GM18520 (cell line): ENCODE results near the gene CLDN10.
"Not testable (repeated sequence)": the region's sequence is repeated elsewhere in the genome, so short reads cannot be mapped to it uniquely, and the experiment has no call there.

ENCODE experiments used
- ATAC-seq: cut with Tn5 transposase; IDR thresholded peaks from one replicate; pipeline ENCODE4 v1.9.1; 2021; ENCODE audit not compliant: unreplicated experiment

The CLDN10 gene

GRCh38 chr13:95541308-95541707, 11.2 kb upstream of the CLDN10 start:
- no peak for ATAC-seq

DNA sequence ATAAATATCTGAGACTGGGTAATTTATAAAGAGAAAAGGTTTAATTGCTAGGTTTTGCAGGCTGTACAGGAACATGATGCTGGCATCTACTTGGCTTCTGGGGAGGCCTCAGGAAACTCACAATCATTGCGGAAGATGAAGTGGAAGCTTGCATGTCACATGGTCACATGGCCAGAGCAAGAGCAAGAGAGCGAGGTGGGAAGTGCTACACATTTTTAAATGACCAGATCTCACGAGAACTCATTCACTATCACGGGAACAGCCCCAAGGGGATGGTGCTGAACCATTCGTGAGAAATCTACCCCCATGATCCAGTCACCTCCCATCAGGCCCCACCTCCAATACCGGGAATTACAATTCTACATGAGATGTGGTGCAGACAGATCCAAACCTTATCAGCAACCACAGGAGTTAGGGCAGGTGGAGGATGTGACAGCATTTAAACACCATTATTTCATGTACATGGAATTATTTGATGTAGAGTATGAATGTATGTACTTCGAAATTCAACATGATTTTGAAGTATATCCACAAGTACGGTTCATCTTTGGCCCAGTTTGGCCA, 10.5 kb upstream of the CLDN10 start:
- no peak for ATAC-seq

- no peak for ATAC-seq
Observed at GRCh38 chr13:95544293-95544692, 8.2 kb upstream of the CLDN10 start.

DNA sequence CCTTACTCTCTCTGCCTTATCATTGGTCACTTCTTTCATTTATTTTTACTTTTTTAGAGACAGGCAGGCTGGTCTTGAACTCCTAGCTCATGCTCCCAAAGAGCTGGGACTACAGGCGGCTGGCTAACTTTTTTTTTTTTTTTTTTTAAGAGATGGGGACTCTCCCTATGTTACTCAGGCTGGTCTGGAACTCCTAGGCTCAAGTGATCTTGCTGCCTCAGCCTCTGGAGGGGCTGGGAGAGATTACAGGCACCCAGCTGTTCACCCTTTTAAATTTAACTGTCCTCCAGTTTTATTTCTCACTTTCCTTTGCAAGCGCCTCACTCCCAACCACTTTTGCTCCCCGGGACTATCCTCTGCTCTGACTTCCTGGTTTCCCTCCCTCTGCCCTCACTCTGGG, 5.6 kb upstream of the CLDN10 start:
- ATAC-seq, result no peak

GRCh38 chr13:95547531-95548167, 4.9 kb upstream of the CLDN10 start:
- ATAC-seq, result no peak

DNA sequence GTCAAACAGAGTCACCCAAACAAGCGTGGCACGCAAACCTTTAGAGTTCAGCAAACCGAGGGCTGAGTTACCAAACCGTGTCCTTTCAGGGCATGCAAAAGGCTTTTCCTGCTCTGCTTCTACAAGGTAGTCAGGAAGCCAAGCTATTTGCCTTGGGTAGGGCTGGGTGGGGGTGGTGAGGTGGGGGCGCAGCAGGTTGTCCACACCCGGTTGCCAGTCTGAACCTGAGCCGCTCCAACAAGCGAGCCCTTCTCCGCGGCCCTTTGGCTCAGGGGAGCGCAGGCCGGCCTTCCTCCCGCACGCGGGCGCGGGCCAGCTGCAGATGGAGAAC, 347 bp upstream of the CLDN10 start:
- no peak for ATAC-seq

GRCh38 chr13:95553581-95554385, 1.3 kb downstream of the CLDN10 start:
- ATAC-seq, result no peak

- no peak for ATAC-seq
Observed at GRCh38 chr13:95557013-95557412, 4.5 kb downstream of the CLDN10 start.

DNA sequence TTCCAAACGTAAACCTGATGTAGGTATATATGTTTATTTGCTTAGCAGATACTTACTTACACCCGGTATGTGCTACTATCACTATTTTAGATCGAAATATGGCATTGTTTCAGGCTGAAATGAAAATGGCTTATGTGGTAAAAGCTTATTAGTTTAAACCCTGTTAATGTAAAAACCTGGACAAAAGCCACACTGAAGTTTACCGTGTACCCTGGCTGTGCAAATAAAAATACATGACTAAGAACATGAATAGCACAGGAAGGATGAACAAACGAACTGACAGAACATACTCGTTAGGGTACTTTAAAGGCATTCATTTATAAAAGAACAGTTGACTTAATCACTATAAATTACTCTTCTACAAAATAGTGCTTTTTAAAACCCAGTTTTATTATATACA, 6.6 kb downstream of the CLDN10 start:
- no peak for ATAC-seq

DNA sequence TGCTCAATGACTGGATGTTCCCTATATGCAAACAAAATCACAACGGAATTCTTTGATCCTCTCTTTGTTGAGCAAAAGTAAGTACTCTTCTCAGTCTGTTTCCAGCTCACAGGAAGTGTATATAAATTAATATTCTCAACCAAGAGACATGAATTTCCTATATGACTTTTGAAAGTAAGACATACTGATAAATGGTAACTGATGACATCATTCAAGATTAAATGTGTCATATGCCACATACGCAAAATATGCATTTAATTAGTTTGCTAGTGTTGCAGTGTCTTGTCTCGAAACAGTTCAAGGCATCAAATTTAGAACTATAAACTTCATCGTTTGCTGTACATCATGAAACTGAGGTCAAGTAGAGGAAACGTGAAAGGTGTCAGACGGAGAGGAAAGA, 7.9 kb downstream of the CLDN10 start:
- no peak for ATAC-seq

DNA sequence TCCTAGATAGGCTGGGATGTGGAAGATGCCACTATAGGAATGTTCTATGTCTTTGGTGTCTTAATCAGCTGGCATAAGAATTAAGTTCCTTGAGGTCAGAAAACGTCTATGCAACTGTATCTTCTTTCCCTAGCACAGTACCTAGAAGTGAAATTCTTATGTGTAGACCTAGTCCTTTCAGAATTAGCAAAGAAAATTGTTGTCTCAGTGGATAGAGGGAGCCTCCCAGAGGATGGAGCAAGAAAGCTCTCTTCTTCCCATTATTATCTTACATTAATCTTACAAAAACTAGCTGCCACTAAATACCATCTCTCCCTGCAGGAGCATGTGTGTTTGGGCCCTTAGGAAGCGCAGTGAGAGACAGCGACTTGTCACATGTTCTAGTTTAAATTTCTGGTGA, 11.6 kb downstream of the CLDN10 start:
- no peak for ATAC-seq

DNA sequence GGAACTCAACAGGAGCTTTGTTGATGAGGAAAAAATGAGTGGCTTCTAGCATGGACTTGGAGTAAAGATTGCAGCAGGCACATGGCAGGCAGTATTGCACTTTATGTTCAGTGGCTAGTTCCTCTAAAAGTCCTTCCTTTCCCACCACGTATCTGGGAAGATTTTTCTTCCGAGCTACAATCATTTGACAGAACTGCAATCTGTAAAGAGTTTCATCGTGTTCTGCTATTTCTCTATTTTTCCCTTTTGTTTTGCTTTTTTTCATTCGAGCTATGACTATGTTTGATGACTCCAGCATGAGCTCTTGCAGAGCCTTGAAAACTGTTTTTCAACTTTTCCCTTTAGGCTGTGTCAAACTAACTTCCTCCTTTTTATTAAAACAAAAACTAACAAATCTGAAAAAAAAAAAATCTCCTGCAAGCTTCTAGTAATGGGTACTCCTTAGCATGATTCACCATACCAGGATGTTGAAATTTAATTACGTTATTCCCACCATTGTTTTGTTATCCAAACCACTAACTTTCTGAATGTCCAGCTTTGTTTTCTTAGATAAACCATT, 12.3 kb downstream of the CLDN10 start:
- ATAC-seq, result no peak

GRCh38 chr13:95565758-95566157, 13.2 kb downstream of the CLDN10 start:
- not testable (repeated sequence) for ATAC-seq

DNA sequence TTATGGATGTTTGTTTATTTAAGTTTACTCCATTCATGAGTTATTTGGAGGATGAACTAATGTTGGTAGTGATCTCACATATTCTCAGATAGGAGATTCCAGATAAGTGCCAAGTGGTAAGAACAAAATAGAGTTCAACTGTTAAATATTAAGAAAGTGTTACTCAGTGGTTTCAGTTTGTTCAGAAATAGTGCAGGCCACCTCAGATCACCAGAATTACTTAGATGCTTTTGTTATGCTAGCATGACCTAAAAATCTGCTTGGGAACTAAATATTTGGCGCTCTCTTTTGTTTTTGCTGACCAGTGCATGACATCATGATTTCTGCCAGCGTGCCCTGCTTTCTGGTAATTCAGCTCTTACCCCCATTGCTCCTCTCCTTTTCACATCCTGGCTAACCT, 15.6 kb downstream of the CLDN10 start:
- no peak for ATAC-seq

- no peak for ATAC-seq
Observed at GRCh38 chr13:95570016-95570415, 17.5 kb downstream of the CLDN10 start.

DNA sequence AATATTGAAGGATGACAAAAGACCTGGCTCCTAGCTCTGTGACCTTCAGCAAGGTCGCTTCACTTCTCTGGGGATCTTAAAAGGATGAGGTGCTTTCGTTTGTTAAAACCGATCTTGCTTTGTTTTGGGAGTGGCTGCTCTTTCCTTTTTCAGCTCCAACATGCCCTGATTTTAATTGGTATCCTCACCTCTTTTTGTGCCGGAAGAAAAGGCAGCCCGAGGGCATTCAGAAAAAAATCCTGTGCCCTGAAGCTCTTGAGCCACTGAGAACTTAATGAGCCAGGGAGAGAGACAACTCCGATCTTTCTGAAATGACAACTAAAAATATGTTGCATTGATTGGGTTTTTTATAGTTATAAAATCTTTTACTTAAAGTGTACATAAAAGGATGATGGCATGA, 19.4 kb downstream of the CLDN10 start:
- ATAC-seq, result no peak

DNA sequence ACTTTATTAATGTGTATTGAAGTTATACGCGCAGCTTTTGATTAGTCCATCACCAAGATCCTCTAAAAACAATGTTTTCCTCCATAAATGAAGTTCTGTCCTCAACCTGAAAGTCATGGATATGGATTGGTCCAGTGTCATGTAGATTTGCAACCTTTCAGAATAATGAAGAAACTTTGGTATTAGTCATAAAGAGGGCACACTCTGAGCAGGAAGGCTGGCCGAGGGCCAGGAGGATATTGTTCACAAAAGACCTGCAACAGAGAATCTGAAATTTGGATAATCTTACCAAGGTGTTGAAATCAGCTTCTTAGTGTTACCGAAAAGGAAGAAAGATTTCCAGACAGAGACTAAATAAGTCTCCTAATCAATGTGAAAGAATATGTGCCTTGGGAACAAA, 20.7 kb downstream of the CLDN10 start:
- ATAC-seq, result no peak

DNA sequence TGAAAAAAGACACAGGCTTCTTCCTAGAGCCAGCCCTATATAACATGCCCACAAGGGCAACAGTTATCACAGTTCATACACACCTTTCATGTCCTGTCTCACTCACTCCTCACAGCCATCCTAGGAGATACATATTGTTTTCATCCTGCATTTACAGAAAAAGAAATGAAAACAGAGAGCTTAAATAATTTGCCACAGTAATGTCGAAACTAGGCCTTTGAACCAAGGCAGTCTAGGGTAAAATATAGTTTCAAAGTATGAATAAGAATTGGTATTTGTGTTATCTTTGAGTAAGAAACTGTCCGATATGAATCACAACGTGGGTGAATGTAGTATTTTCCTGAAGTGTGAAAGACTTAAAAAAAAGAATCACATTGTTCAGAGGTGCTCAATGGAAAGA, 26.8 kb downstream of the CLDN10 start:
- ATAC-seq, result peak; percentile 97

GRCh38 chr13:95585867-95586266, 33.3 kb downstream of the CLDN10 start:
- ATAC-seq, result no peak

- ATAC-seq, result no peak
Observed at GRCh38 chr13:95588134-95588533, 35.6 kb downstream of the CLDN10 start.

DNA sequence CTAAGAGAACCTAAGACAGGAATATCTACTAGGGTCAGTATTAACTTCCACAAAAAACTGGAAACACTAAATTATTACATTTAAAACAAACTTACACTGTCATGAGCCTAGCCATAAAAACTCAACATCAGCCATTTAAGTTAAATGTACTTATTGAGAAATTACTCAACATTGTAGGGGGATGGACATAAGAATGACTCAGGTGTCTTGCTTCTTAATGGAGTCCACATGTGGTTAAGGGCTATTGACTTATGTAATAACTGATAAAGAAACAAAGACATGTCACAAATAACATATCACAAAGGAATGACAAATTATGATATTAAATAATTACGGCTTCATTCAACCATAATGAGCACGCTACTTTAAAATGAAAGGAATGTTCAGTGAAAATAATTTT, 36.2 kb downstream of the CLDN10 start:
- no peak for ATAC-seq

GRCh38 chr13:95593462-95593861, 40.9 kb downstream of the CLDN10 start:
- no peak for ATAC-seq
